Measurements from ENCODE around the gene CCDC88A. TPM values are rescaled to one million over a fixed set of nuclear protein-coding genes. Genes with fewer than 3 reads are reported as not detected.
A peak's percentile ranks its signal among the peaks of the same experiment; 100 is the strongest.

Gene CCDC88A
- polyA plus RNA-seq, 1 of the 3 experiments (the other 2 are of a cell fraction), result 7.0 TPM

DNA sequence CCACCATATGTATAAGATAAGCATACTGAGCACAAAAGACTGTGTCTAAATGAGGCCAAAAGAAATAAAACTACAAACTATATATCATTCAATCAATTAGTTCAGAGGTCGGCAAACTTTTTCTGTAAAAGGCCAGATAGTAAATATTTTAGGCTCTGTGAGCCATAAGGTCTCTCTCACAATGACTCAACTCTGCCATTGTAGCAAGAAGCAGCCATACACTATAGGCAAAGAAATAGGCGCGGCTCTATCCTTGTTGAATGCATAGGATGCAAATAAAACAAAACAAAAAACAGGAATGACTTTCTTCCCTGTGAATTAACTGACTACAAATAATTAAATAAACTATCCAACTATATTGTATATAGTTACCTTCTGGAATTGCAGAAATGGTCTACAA is 8.6 kb upstream of the CCDC88A start:
- H3K9me2 ChIP-seq, result no peaks in the 10 kb centered on the region
- H3K4me1 ChIP-seq (ENCODE audit: control insufficient read depth in 1 of 2, insufficient read depth in 2 of 2, low read depth in 1 of 2, low read length in 1 of 2), result peaks cover 0 to 5% of the 10 kb centered on the region in 2 experiments; a peak in 1 of 4 replicates
- no peaks in the 10 kb centered on the region for H3K27me3 ChIP-seq (ENCODE audit: insufficient read depth)
- no peak overlapping the region for H2AFZ ChIP-seq (ENCODE audit: low read depth)
- TF ChIP-seq RAD21 (IDR thresholded peaks at IDR 0.05; ENCODE audit: low read length) (no peak), TCF12 (IDR thresholded peaks at IDR 0.05) (no peak), NRF1 (IDR thresholded peaks at IDR 0.05; ENCODE audit: low read depth, low read length) (no peak)
- H3K4me2 ChIP-seq, result no peak overlapping the region
- ChIA-PET CTCF (no interaction called here), POLR2A (no interaction called here)
- WGBS (ENCODE audit: low lambda C conversion rate), result 87% methylated on average over 3 of the region's 3 CpGs
- DNase-seq, result no peak
- H3K27ac ChIP-seq (ENCODE audit: low read depth in 2 of 2, low read length in 1 of 2), result no peak overlapping the region
- H3F3A ChIP-seq (replicated peaks; ENCODE audit: insufficient read depth), result no peaks in the 10 kb centered on the region
- H3K9me3 ChIP-seq, result no peaks in the 10 kb centered on the region
- H3K79me2 ChIP-seq (ENCODE audit: insufficient read depth), result no peaks in the 10 kb centered on the region
- H4K20me1 ChIP-seq (ENCODE audit: insufficient read depth), result no peaks in the 10 kb centered on the region
- no peak overlapping the region for H3K9ac ChIP-seq
- H3K36me3 ChIP-seq (replicated peaks in 1 of 2; ENCODE audit: control insufficient read depth in 1 of 2, insufficient read depth in 2 of 2, low read length in 1 of 2), result no peaks in the 10 kb centered on the region
- no peak overlapping the region for H3K4me3 ChIP-seq (ENCODE audit: low read depth in 2 of 2, low read length in 1 of 2)

GRCh38 chr2:55425431-55425831 is 5.8 kb upstream of the CCDC88A start:
- Histone ChIP-seq H3K4me1 (ENCODE audit: control insufficient read depth in 1 of 2, insufficient read depth in 2 of 2, low read depth in 1 of 2, low read length in 1 of 2) (peaks cover 4 to 5% of the 10 kb centered on the region in 2 experiments; a peak in 3 of 4 replicates), H3K4me3 (ENCODE audit: low read depth in 2 of 2, low read length in 1 of 2) (no peak overlapping the region), H3K79me2 (ENCODE audit: insufficient read depth) (no peaks in the 10 kb centered on the region), H3F3A (replicated peaks; ENCODE audit: insufficient read depth) (no peaks in the 10 kb centered on the region), H3K36me3 (replicated peaks in 1 of 2; ENCODE audit: control insufficient read depth in 1 of 2, insufficient read depth in 2 of 2, low read length in 1 of 2) (no peaks in the 10 kb centered on the region), H3K27me3 (ENCODE audit: insufficient read depth) (no peaks in the 10 kb centered on the region), H3K9me2 (no peaks in the 10 kb centered on the region), H3K9ac (no peak overlapping the region), H4K20me1 (ENCODE audit: insufficient read depth) (no peaks in the 10 kb centered on the region), H3K4me2 (0 out of 2 replicates have a peak overlapping the region, but pooled peaks have one; percentile 17), H2AFZ (ENCODE audit: low read depth) (no peak overlapping the region), H3K9me3 (no peaks in the 10 kb centered on the region), H3K27ac (ENCODE audit: low read depth in 2 of 2, low read length in 1 of 2) (no peak overlapping the region)
- peak; percentile 15; the same call in 1 of the 2 replicates for TF ChIP-seq FOSL2 (IDR thresholded peaks at IDR 0.05; ENCODE audit: borderline replicate concordance, low read depth)
- TF ChIP-seq, protein P1, sequence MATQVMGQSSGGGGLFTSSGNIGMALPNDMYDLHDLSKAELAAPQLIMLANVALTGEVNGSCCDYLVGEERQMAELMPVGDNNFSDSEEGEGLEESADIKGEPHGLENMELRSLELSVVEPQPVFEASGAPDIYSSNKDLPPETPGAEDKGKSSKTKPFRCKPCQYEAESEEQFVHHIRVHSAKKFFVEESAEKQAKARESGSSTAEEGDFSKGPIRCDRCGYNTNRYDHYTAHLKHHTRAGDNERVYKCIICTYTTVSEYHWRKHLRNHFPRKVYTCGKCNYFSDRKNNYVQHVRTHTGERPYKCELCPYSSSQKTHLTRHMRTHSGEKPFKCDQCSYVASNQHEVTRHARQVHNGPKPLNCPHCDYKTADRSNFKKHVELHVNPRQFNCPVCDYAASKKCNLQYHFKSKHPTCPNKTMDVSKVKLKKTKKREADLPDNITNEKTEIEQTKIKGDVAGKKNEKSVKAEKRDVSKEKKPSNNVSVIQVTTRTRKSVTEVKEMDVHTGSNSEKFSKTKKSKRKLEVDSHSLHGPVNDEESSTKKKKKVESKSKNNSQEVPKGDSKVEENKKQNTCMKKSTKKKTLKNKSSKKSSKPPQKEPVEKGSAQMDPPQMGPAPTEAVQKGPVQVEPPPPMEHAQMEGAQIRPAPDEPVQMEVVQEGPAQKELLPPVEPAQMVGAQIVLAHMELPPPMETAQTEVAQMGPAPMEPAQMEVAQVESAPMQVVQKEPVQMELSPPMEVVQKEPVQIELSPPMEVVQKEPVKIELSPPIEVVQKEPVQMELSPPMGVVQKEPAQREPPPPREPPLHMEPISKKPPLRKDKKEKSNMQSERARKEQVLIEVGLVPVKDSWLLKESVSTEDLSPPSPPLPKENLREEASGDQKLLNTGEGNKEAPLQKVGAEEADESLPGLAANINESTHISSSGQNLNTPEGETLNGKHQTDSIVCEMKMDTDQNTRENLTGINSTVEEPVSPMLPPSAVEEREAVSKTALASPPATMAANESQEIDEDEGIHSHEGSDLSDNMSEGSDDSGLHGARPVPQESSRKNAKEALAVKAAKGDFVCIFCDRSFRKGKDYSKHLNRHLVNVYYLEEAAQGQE (IDR thresholded peaks at IDR 0.05; ENCODE audit: low read depth, low read length), result no peak
- no peak for DNase-seq
- WGBS (ENCODE audit: low lambda C conversion rate), result 83% methylated on average over 3 of the region's 3 CpGs
- ChIA-PET POLR2A (no interaction called here), CTCF (no interaction called here)

DNA sequence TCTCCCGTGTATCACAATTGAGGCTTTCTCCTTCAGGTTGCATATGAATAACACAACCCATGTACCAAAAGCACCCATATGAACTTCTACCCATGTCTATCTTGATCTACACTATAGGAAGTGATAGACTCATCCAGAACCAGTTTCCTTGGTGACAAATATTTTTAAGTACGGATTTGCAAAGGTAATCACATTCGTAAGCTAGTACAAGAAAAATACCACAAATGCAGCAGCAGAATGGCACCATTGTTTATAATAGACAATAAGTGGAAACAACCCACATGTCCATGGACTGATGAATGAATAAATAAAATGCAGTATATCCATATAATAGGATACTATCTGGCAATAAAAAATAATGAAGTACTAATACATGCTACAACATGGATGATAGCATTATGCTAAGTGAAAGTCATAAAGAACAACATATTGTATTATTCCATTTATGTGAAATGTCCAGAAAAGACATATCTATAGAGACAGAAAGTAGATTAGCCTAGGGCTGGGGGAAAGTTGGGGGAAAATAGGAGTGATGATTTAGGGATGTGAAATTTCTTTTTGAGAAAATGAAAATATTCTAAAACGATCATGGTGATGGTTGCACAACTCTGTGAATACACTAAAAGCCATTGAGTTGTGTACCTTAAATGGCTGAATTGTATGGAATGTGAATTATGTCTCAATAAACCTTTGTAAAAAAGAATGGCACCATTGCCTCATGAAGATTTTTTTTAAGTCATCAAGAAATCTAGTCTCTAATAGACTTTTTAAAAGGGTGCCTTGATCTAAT is 3.4 kb upstream of the CCDC88A start:
- Histone ChIP-seq H3K9ac (no peak overlapping the region), H3K36me3 (replicated peaks in 1 of 2; ENCODE audit: control insufficient read depth in 1 of 2, insufficient read depth in 2 of 2, low read length in 1 of 2) (no peaks in the 10 kb centered on the region), H3K79me2 (ENCODE audit: insufficient read depth) (peaks cover 9% of the 10 kb centered on the region), H3K27ac (ENCODE audit: low read depth in 2 of 2, low read length in 1 of 2) (peak overlapping the region in 1 of 2 experiments; percentile 64; a peak in 1 of 4 replicates), H3K9me2 (no peaks in the 10 kb centered on the region), H3F3A (replicated peaks; ENCODE audit: insufficient read depth) (peaks cover 3% of the 10 kb centered on the region), H2AFZ (ENCODE audit: low read depth) (no peak overlapping the region), H3K4me1 (ENCODE audit: control insufficient read depth in 1 of 2, insufficient read depth in 2 of 2, low read depth in 1 of 2, low read length in 1 of 2) (peaks cover 4 to 5% of the 10 kb centered on the region in 2 experiments; a peak in 3 of 4 replicates), H3K27me3 (ENCODE audit: insufficient read depth) (no peaks in the 10 kb centered on the region), H3K9me3 (no peaks in the 10 kb centered on the region; the same call in 1 of the 2 replicates), H4K20me1 (ENCODE audit: insufficient read depth) (no peaks in the 10 kb centered on the region), H3K4me3 (ENCODE audit: low read depth in 2 of 2, low read length in 1 of 2) (no peak overlapping the region), H3K4me2 (no peak overlapping the region)
- 89% methylated on average over 4 of the region's 4 CpGs for WGBS (ENCODE audit: low lambda C conversion rate)
- no peak for DNase-seq
- ChIA-PET POLR2A (no interaction called here), CTCF (interaction anchor here (0.8 kb wide), 1 partner anchor 9 kb away, joined by 3 read pairs; no protein-coding TSS in a partner anchor)
- TF ChIP-seq TCF12 (IDR thresholded peaks at IDR 0.05) (no peak), SIN3A (IDR thresholded peaks at IDR 0.05; ENCODE audit: borderline replicate concordance, low read depth, low read length) (no peak), TEAD4 (IDR thresholded peaks at IDR 0.05; ENCODE audit: borderline replicate concordance, insufficient read depth) (no peak), RAD21 (IDR thresholded peaks at IDR 0.05; ENCODE audit: low read length) (no peak), NRF1 (IDR thresholded peaks at IDR 0.05; ENCODE audit: low read depth, low read length) (no peak), GATA2 (CRISPR knock-in tag; IDR thresholded peaks at IDR 0.05) (no peak), FOSL2 (IDR thresholded peaks at IDR 0.05; ENCODE audit: borderline replicate concordance, low read depth) (no peak), RXRA (IDR thresholded peaks at IDR 0.05; ENCODE audit: borderline replicate concordance, low read depth) (no peak), MXI1 (IDR thresholded peaks at IDR 0.05; ENCODE audit: low read depth, low read length) (no peak), EZH2phosphoT487 (IDR thresholded peaks at IDR 0.05; ENCODE audit: borderline replicate concordance, low read depth) (no peak)
- TF ChIP-seq, protein P1 (IDR thresholded peaks at IDR 0.05; ENCODE audit: low read depth, low read length), result no peak
